Measurements from ENCODE around the gene FAM167B. TPM values are rescaled to one million over a fixed set of nuclear protein-coding genes. Genes with fewer than 3 reads are reported as not detected.

FAM167B gene
- total RNA-seq, 3 donors from 2014 or later: 3.4 to 5.5 (median 5.5) TPM

DNA sequence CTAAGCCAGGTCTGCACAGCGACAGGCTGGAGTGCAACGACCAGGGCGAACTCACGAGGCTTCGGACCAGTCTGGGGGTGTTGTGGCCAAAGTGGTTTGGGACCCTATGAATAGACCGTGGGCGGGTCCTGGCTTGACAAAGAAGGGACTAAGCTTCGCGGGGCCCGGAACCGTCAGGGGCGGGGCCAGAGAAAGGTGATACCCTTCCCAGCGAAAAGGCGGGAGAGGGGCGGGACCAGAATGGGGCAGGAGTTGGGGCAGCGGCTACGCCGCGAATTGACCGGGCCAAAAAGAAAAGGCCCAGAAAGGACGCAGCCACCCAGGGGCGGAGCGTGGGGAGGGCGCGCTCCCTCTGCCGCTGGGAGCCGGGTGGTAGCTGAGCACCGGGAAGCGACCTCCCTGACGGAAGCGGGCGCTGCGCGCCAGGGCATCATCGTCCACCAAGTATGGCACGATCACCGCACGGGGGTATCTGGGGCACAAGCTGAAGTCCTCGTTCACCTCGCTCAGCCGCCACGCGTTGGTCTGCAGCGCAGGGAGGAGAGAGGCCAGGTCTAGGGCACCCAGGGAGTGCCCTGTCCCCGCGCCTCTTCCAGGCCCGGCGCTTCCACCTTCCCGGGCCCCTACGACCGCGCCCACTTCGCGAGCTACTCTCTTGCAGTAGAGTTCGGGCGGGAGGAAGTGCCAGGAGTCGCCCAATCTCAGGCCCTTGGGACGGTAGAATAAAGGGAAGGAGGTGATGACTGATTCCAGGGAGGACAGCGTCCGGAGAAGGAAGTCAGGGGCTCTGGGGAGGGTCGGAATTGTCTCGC is 6.7 kb upstream of the FAM167B start:
- no peaks in the 10 kb centered on the region for H3K36me3 ChIP-seq (ENCODE audit: low read depth)
- H3K4me1 ChIP-seq (ENCODE audit: low read depth): peaks cover 8% of the 10 kb centered on the region
- DNase-seq: peak; percentile 74 to 87 (median 86)
- H3K9me3 ChIP-seq: no peaks in the 10 kb centered on the region
- ATAC-seq: peak; percentile 80
- TF ChIP-seq, protein P1, sequence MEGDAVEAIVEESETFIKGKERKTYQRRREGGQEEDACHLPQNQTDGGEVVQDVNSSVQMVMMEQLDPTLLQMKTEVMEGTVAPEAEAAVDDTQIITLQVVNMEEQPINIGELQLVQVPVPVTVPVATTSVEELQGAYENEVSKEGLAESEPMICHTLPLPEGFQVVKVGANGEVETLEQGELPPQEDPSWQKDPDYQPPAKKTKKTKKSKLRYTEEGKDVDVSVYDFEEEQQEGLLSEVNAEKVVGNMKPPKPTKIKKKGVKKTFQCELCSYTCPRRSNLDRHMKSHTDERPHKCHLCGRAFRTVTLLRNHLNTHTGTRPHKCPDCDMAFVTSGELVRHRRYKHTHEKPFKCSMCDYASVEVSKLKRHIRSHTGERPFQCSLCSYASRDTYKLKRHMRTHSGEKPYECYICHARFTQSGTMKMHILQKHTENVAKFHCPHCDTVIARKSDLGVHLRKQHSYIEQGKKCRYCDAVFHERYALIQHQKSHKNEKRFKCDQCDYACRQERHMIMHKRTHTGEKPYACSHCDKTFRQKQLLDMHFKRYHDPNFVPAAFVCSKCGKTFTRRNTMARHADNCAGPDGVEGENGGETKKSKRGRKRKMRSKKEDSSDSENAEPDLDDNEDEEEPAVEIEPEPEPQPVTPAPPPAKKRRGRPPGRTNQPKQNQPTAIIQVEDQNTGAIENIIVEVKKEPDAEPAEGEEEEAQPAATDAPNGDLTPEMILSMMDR (IDR thresholded peaks at IDR 0.05): no peak
- H3K4me3 ChIP-seq: peak overlapping the region; percentile 25
- intact Hi-C loops (cut with DNase I, micrococcal nuclease): no loop called here

DNA sequence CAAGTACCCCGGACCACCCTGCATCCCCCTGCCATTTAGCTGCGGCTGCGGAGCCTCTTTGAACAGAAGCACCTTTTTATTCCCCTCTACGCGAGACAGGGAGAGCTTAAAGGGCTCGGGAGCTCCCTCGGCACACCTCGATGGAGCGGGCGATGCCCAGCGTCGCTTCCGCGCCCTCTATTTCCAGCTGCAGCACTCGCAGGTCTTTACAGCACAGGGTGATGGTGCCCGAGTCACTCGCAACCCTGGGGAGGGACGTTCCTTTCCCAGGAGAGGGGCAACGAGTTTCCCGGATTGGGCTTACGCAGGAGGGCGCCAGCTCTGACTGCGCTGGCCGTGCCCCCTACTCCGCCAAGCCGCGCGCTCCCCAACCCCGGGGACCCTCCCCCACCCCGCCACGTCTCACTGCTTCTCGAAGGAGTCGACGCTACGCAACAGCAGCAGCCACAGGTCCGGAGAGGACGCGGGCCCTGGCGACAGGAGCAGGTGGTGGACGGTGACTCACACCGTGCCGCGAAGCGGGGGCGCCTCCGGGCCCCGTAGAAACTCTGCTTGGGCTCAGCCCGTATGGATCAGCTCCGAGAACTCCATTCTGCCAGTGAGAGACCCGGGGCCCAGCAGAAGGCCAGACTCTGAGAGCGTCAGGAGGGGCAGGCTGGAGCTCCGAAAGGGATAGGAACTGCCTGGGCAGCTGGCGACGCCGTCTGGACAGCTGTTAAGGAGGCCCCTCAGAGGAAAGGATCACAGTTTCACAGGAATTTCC is 5.8 kb upstream of the FAM167B start:
- Histone ChIP-seq H3K4me3 (peak overlapping the region; percentile 25), H3K9me3 (no peaks in the 10 kb centered on the region), H3K36me3 (ENCODE audit: low read depth) (no peaks in the 10 kb centered on the region), H3K4me1 (ENCODE audit: low read depth) (peaks cover 8% of the 10 kb centered on the region)
- TF ChIP-seq, protein P1 (IDR thresholded peaks at IDR 0.05): no peak
- ATAC-seq (peak; percentile 72), DNase-seq (peak; percentile 64 to 79 (median 73))
- intact Hi-C loops (cut with DNase I, micrococcal nuclease): no loop called here

DNA sequence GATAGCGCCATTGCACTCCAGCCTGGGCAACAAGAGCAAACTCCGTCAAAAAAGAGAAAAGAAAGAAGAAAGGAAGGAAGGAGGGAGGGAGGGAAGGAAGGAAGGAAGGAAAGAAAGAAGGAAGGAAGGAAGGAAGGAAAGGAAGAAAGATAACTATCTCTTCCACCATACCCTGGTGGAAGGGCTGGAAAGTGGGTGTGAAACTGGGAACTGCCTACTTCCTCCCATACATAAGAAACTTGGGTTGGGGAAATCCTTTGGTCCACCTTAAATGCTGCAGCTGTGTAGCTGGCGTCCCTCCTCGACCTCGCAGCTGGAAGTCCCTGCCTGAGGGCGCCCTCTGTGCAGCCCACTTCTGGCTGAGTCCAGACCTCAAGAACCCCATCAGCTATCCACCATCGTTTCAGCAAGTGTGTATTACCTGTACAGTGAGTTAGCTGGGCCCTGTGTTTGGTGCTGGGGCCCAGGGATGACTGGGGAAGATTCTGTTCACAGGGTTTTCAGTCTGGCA is 4.6 kb upstream of the FAM167B start:
- Histone ChIP-seq H3K4me3 (no peak overlapping the region), H3K9me3 (no peaks in the 10 kb centered on the region), H3K4me1 (ENCODE audit: low read depth) (peaks cover 8% of the 10 kb centered on the region), H3K36me3 (ENCODE audit: low read depth) (no peaks in the 10 kb centered on the region)
- TF ChIP-seq, protein P1 (IDR thresholded peaks at IDR 0.05): no peak
- DNase-seq (peak in 2 of 3 donors; percentile 32 to 39), ATAC-seq (no peak)
- intact Hi-C loops (cut with DNase I, micrococcal nuclease): no loop called here

DNA sequence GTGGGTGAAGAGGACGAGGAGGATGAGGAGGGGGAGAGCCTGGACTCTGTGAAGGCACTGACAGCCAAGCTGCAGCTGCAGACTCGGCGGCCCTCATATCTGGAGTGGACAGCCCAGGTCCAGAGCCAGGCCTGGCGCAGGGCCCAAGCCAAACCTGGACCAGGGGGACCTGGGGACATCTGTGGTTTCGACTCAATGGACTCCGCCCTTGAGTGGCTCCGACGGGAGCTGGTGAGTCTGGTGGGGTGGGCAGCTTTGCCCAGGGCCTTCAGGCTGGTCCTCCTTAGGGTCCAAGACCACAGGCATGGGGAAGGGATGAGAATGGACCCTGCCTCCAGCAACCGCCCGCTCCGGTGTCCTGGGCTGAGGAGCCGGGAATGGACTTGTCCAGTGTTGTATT is 430 bp downstream of the FAM167B start:
- ATAC-seq (no peak), DNase-seq (peak in 2 of 3 donors; percentile 33 to 61)
- Histone ChIP-seq H3K9me3 (no peaks in the 10 kb centered on the region), H3K4me3 (no peak overlapping the region), H3K36me3 (ENCODE audit: low read depth) (no peaks in the 10 kb centered on the region), H3K4me1 (ENCODE audit: low read depth) (peaks cover 12% of the 10 kb centered on the region)
- intact Hi-C loops (cut with DNase I, micrococcal nuclease): no loop called here
- TF ChIP-seq, protein P1 (IDR thresholded peaks at IDR 0.05): no peak

DNA sequence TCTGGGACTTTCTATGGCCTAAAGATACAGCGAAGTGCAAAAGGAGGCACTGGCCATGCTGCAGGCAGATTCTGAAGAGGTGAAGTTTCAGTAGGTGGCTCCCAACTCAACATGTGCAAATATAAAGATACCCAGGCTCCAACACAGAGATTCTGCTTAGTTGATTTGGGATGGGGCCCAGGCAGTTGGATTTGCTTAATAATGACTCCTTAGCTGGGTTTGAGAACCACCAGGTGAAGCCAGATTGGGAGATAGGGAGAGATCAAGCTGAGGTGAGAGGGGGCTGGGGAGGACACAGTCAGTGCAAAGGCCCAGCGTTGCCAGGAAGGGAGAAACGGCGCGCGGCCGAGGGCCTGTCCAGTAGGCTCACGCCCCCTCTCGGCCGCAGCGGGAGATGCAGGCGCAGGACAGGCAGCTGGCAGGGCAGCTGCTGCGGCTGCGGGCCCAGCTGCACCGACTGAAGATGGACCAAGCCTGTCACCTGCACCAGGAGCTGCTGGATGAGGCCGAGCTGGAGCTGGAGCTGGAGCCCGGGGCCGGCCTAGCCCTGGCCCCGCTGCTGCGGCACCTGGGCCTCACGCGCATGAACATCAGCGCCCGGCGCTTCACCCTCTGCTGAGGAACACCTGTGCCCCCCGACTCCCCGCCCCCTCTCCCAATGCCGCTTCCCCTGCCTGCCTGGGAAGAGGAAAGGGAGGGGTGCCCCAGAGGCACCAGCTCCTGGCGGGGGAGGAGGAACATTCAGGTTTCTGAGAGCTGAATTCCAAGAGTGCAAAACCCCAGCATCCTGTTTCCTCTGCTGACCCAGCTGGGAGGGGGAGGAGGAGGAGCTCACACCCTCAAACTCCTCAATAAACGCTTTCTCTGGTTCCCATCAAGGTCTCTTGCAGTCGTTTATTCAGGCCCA is 1.2 kb downstream of the FAM167B start:
- TF ChIP-seq, protein P1 (IDR thresholded peaks at IDR 0.05): peak; percentile 90
- no peaks in the 10 kb centered on the region for H3K9me3 ChIP-seq
- intact Hi-C loops (cut with DNase I, micrococcal nuclease): no loop called here
- H3K4me1 ChIP-seq (ENCODE audit: low read depth): peaks cover 12% of the 10 kb centered on the region
- no peak overlapping the region for H3K4me3 ChIP-seq
- H3K36me3 ChIP-seq (ENCODE audit: low read depth): no peaks in the 10 kb centered on the region
- peak; percentile 92 to 96 (median 92) for DNase-seq
- ATAC-seq: peak; percentile 86

Data from mucosa of descending colon (tissue), 3 donors.